ENCODE measurements around the gene ATP8B2.
"Not testable (repeated sequence)": the region's sequence is repeated elsewhere in the genome, so short reads cannot be mapped to it uniquely, and the experiment has no call there.

The ATP8B2 gene

GRCh38 chr1:154320882-154321608 lies 4.3 kb upstream of the ATP8B2 start, which contains the start of gene AQP10:
TSS of gene AQP10 (plus strand) at chr1:154321093. CDS start at chr1:154321156, 63 bp downstream.
- no peak within 1 kb of the TSS for H3K4me3 ChIP-seq (ENCODE audit: low read length)
- DNase-seq (ENCODE audit: low read depth, low spot score), result no peak

GRCh38 chr1:154321609-154321934 lies 3.8 kb upstream of the ATP8B2 start:
- not testable (repeated sequence) for H3K4me3 ChIP-seq (ENCODE audit: low read length); DNase-seq (ENCODE audit: low read depth, low spot score)

- H3K4me3 ChIP-seq (ENCODE audit: low read length), result no peak overlapping the region
- DNase-seq (ENCODE audit: low read depth, low spot score), result no peak
Observed at GRCh38 chr1:154323493-154323892, 1.8 kb upstream of the ATP8B2 start.

- peak overlapping the region; percentile 93 for H3K4me3 ChIP-seq (ENCODE audit: low read length)
- no peak for DNase-seq (ENCODE audit: low read depth, low spot score)
Observed at GRCh38 chr1:154324241-154324640, 1.1 kb upstream of the ATP8B2 start.

GRCh38 chr1:154325583-154326545 lies 539 bp downstream of the ATP8B2 start:
- DNase-seq (ENCODE audit: low read depth, low spot score), result no peak
- peak overlapping the region; percentile 93 for H3K4me3 ChIP-seq (ENCODE audit: low read length)

GRCh38 chr1:154326546-154327465 lies 1.5 kb downstream of the ATP8B2 start:
- peak overlapping the region; percentile 93 for H3K4me3 ChIP-seq (ENCODE audit: low read length)
- DNase-seq (ENCODE audit: low read depth, low spot score), result no peak

GRCh38 chr1:154327466-154328317 lies 2.4 kb downstream of the ATP8B2 start:
- H3K4me3 ChIP-seq (ENCODE audit: low read length), result peak overlapping the region; percentile 93

GRCh38 chr1:154328318-154329151 lies 3.2 kb downstream of the ATP8B2 start:
- DNase-seq (ENCODE audit: low read depth, low spot score), result peak; percentile 60
- peak overlapping the region; percentile 93 for H3K4me3 ChIP-seq (ENCODE audit: low read length)

More at GRCh38 chr1:154327466-154328317, 2.4 kb downstream of the ATP8B2 start:
- DNase-seq (ENCODE audit: low read depth, low spot score), result peak; percentile 93

- peak overlapping the region; percentile 45 for H3K4me3 ChIP-seq (ENCODE audit: low read length)
Observed at GRCh38 chr1:154329152-154329521, 3.8 kb downstream of the ATP8B2 start.

GRCh38 chr1:154329551-154330131 lies 4.3 kb downstream of the ATP8B2 start:
- DNase-seq (ENCODE audit: low read depth, low spot score), result no peak
- no peak overlapping the region for H3K4me3 ChIP-seq (ENCODE audit: low read length)

More at GRCh38 chr1:154329152-154329521, 3.8 kb downstream of the ATP8B2 start:
- DNase-seq (ENCODE audit: low read depth, low spot score), result no peak

GRCh38 chr1:154330669-154331068 lies 5.3 kb downstream of the ATP8B2 start:
- DNase-seq (ENCODE audit: low read depth, low spot score), result no peak
- no peak overlapping the region for H3K4me3 ChIP-seq (ENCODE audit: low read length)

- no peak for DNase-seq (ENCODE audit: low read depth, low spot score)
- no peak overlapping the region for H3K4me3 ChIP-seq (ENCODE audit: low read length)
Observed at GRCh38 chr1:154334079-154335024, 9.0 kb downstream of the ATP8B2 start.

GRCh38 chr1:154335025-154335714 lies 9.8 kb downstream of the ATP8B2 start:
- DNase-seq (ENCODE audit: low read depth, low spot score), result peak; percentile 94
- H3K4me3 ChIP-seq (ENCODE audit: low read length), result no peak overlapping the region

GRCh38 chr1:154337253-154337894 lies 12.0 kb downstream of the ATP8B2 start:
- H3K4me3 ChIP-seq (ENCODE audit: low read length), result no peak overlapping the region

GRCh38 chr1:154338875-154339274 lies 13.6 kb downstream of the ATP8B2 start:
- DNase-seq (ENCODE audit: low read depth, low spot score), result no peak
- no peak overlapping the region for H3K4me3 ChIP-seq (ENCODE audit: low read length)

More at GRCh38 chr1:154337253-154337894, 12.0 kb downstream of the ATP8B2 start:
- DNase-seq (ENCODE audit: low read depth, low spot score), result no peak

Data from Jurkat, Clone E6-1 (cell line).